Skin epidermis (tissue), 12 donors: ENCODE measurements around the gene KRTAP5-3.

Experiments
- H3K27ac ChIP-seq, 21 experiments: fragments of 200-600 bp; sonication (generic) in 11 of 21; one replicate each; pipeline ENCODE4 v1.5.0; 2020; ENCODE audit warnings: mild to moderate bottlenecking in 3 of 21, inconsistent platforms in 2 of 21, moderate library complexity in 2 of 21
- H3K4me3 ChIP-seq, 7 experiments: fragments of 200-600 bp; sonication (generic) in 2 of 7; one replicate each; pipeline ENCODE4 v1.5.0; 2020; ENCODE audit warnings: inconsistent platforms in 2 of 7, mild to moderate bottlenecking in 2 of 7, moderate library complexity in 1 of 7

The KRTAP5-3 gene

DNA sequence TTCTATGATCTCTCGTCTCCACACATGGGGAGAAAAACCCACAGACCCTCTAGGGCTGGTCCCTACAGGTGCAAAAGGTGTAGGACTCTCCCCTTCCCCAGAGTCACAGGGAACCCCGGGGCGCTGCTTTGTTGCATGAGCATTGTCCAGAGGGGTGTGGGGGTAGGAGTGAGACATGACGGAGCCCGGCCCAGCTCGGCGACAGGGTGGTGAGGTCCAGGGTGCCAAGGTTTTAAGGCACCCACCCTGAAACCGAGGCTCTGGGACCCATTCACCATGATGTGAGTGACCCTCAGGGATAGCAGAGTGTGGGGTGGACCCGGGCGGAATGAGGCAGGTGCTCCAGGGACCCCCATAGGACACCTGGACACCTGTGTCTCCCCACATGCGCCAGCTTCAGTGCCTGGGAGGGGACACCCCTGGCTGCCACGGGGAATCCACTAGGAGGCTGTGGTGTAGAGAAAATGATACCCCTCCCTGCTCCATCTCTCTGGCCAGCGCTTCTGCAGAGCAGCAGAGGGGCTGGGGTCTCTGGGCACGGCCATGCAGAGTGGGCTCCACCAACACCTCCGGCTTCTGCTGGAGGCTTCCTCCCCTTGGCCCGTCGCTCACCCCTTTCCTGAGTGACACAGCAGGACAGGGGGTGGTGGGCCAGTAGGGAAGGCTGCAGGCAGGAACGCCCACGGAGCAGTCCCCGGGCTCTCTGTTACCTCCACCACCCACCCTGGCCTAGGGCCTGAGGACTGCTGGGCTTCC lies 36.5 kb upstream of the KRTAP5-3 start:
- Histone ChIP-seq H3K4me3 (no peak overlapping the region), H3K27ac (no peak overlapping the region)

DNA sequence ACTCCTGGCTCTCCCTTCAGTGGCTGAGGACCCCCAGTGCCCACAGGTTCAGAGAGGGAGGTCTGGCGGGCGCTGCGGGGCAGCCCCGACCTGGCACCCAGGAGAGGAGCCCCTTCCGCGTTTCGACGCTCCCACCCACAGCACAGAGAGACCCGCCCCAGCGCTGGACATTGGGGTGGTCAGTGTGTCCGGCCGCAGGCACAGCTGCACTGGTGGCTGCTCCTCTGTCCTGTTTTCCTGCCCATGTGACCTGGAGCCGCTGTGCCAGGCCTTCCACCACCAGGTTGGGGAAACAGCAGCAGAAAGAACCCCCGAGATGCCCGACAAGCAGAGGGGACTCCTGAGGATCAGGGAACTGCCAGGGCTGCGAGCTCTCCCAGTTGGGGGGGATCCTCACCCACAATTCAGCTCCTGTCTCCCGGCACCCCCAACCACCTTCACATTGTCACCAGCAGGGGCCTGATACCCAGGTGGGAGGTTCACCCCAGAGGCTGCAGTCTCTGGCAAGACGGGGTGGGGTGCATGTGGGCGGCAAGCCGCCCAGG lies 35.0 kb upstream of the KRTAP5-3 start:
- no peak overlapping the region for H3K27ac ChIP-seq
- no peak overlapping the region for H3K4me3 ChIP-seq

DNA sequence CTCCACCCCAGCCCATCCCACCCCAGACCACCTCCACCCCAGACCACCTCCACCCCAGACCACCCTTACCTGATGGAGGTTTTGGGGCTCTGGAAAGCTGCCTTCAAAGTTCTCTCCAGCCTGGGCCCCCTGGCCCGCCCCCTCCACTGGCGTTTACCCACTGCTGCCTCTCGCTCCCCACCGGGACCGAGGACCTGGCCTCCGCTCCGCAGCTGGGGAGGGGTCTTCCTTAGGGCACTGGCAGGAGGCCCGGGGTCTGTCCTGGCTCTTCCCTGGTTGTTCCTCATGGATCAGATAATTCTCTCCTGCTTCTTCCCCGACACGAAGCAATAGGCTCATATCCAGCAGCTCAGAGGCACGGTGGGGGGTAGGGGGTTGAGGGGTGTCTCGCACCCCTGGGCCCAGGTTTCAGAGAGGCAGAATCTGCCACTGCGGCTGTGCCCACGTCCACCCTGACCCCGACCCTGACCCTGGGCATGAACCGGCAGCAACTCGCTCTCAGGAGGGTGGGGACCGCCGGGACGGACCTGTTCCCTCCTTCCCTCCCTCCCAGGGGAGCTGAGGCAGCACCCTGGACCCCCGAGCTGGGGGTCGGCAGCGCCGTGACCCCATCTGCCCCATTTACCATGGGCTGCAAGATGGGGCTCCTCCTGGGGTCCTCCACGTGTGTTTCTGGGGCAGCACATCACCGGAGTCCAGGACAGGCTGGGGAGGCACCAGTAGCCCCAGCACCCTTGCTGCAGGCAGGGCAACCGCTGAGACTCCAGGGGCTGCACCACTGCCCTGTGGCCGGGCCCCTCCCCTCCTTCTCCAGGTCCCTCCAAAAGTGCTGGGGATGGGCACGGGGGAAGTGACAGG lies 34.3 kb upstream of the KRTAP5-3 start:
- H3K27ac ChIP-seq: no peak overlapping the region
- no peak overlapping the region for H3K4me3 ChIP-seq

DNA sequence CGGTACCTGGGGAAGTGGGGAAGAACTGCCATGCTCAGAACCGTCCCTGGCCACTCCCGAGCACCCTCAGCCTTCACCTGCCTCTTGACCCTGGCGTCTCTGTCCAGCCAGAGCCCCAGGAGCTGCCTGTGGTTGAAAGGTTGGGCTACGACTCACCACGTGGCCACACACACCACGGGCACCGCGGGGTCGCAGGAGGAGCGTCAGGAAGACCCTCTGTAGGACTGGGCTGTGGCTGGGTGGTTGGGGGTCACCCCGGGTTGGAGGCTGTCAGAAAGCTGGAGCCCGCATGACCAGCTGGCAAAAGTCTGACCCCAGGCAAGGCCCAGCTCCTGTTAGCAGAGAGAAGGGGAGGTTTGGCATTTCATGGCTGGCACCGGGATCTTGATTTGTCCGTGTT lies 32.8 kb upstream of the KRTAP5-3 start:
- Histone ChIP-seq H3K4me3 (no peak overlapping the region), H3K27ac (no peak overlapping the region)

DNA sequence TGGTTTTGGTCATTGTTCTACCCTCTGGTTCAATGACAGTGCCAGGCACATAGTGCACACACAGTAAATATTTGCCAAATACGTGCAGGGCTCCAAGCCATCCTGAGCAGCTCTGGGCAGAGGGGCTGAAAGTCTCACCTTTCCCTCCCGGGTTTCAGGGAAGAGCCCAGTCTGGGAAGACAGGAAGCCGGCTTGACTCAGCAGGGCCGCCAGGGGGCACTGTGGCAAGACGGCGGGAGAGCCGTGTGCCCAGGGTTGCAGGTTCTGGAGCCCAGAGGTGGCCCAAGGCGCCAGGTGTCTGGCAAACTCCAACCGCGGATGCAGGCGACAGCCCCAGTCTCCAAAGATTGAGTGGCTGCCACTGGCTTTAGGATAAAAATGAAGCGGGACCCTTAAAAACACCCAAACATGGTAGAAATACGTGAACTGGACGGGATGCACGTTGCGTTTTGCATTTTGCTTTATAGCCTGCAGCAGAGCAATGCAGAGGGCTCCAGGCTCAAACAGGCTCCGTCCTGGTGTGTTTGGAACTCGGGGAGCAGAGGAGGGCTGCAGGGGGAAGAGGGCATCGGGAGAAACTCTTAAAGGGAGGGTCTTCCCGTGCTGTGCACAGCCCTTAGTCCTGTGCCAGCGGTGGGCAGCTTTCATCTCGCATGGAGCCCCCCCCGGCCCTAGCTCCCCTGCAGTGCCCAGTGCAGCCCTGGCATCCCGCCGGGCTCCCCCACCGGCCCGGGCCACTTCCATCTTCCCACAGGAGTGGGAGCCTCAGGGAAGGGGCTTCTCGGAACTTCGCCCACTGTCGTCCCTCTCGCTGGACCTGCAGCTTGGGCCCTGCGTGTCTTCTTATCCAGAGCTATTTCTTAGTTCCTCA lies 32.0 kb upstream of the KRTAP5-3 start:
- H3K27ac ChIP-seq: no peak overlapping the region

DNA sequence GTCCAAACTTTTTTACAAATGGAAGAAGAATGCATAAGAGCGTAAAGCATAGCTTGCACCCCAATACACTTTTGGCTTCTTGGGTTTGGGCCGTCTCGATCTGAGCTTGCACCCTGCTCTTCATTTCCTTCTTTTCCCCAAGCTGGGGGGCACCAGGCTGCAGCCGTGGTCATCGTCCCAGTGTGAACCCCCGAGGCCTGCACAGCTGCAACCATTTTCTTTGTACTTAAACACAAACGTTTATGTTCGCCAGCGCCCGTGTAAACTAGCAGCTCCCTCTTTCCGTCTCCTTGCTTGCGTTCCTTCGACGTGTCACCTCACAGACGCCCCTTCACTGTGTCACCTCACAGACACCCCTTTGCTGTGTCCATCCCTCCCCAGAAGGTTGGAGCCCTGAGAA lies 31.4 kb upstream of the KRTAP5-3 start:
- H3K27ac ChIP-seq: no peak overlapping the region
- H3K4me3 ChIP-seq: no peak overlapping the region

More for the DNA sequence above, 32.0 kb upstream of the KRTAP5-3 start:
- no peak overlapping the region for H3K4me3 ChIP-seq

DNA sequence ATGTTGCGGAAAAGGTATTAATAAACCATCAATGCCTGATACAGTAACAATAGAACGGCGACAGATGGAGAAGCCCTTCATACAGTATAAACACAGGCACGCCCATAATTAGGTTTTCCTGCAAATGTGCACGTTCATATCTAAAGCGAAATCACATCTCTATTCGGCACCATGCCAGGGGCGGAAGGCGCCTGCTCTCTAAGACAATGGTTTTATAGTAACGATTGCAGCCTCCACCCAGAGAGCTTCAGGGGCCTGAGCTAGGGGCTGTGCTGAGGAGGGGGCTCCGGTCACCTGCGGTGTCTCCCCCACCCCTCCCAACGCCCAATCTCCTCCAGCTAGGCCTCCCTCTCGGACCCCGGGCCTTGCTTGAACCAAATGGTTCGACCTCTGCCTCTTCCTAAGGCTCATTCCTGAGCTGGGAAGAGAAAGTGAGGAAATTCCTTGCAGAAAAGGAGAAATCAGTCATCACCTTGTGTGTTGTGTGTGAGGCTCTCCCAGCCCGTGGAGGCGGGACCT lies 30.9 kb upstream of the KRTAP5-3 start:
- Histone ChIP-seq H3K27ac (no peak overlapping the region), H3K4me3 (no peak overlapping the region)

DNA sequence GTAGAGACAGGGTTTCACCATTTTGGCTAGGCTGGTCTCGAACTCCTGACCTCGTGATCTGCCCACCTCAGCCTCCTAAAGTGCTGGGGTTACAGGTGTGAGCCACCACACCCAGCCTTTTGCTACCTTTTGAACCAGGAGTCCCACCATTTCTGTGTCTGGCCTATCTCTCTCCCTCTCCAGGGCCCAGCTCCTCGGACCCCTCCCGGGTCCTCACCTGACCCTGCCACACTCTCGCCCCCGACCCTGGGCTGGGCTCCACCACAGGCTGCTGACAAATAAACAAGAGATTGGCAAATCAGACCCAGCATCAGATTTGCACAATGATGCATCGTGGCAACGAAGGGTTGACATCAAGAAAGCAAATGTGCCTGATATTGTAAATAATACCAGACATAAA lies 30.1 kb upstream of the KRTAP5-3 start:
- H3K27ac ChIP-seq: no peak overlapping the region

DNA sequence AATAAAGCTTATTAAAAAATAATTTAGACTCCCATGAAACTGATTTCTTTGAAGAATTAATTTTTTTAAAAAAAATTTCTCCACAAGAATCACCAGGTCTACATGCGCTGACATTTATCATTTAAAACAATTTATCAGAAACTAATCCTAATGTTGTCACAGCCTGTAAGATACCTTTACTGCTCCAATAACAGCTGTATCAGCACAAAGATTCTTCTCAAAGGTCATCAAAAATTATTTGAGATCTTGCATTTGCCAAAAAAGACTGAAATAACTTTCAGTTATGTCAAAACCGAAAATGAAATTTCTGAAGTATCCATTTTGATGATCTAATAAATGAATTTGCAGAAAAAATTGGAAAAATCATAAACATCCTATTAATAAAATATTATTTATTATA lies 29.4 kb upstream of the KRTAP5-3 start:
- no peak overlapping the region for H3K27ac ChIP-seq
- no peak overlapping the region for H3K4me3 ChIP-seq

More for the DNA sequence above, 30.1 kb upstream of the KRTAP5-3 start:
- no peak overlapping the region for H3K4me3 ChIP-seq

DNA sequence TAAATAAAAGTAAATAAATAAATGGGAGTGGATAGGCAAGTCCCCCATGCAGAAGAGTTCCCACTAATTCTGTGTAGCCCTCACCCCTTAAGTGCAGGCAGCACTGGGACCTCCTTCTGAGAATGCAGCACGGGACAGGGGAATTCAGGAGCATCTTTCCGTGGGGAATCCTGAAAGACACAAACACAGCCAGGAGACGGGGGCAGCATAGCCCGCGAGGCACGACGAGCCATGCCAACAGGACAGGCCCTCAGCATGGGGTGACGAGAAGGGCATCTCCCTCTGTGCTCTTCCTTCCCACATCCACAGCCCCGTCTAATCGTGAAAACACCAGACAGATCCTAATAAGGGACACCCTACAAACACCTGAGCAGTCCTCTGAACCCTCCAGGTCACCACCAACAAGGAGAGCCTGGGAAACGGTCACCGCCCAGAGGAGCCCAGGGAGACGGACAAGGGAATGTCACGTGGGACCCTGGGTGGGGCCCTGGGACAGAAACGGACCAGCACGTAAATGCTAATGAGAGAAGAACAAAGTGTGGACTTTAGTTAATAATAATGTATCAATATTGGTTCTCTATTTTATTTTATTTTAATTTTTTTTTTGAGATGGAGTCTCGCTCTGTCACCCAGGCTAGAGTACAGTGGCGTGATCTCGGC lies 28.2 kb upstream of the KRTAP5-3 start:
- no peak overlapping the region for H3K27ac ChIP-seq
- no peak overlapping the region for H3K4me3 ChIP-seq

DNA sequence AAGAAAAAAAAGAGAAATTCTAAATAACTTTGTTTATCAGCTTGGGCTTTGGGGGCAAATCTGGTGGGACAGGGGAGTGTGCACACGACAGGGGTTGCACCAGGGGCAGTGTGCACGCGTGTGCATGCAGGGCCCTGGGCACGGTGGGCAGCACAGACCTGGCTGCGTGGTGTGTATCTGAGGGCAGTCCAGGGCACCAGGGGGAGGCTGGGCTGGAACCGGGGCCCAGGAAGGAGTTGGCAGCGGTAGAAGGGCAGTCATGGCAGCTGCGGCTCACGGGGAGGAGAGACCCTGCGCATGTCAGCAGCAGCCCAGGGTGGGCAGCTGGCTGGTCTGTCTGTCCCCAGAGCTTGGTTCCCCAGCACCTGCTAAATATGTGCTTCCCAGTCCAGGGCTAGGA lies 25.6 kb upstream of the KRTAP5-3 start:
- Histone ChIP-seq H3K27ac (no peak overlapping the region), H3K4me3 (no peak overlapping the region)

DNA sequence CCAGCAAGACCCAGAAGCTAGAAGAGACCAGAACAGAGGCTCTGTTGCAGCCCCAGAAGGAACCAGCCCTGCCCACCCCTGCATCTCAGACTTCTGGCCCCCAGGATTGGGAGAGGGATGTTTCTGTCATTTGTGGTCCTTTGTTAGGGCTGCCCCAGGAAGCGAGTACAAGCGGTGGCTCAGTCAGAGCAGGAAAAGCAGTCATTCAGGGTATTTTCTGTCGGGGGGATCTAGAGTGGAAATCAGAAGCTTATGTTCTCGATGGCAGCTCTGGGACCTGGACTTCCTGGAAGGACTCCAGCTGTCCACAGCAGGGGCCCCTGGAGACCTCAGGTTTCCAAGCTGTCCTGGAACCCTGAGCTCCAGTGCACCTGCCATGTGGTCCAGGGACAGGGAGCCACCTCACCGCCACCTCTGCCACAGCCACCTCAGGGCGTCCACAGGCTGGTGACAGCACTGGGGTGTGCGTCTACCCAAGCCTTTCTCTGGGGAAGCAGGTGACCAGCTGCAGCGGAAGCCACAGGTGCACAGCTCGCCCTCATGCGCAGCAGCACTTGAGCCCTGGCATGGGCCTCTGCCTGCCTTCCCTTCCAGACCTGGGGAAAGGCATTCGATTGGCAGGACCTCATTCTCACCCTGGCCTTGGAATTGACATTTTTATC lies 23.9 kb upstream of the KRTAP5-3 start:
- H3K27ac ChIP-seq: no peak overlapping the region

DNA sequence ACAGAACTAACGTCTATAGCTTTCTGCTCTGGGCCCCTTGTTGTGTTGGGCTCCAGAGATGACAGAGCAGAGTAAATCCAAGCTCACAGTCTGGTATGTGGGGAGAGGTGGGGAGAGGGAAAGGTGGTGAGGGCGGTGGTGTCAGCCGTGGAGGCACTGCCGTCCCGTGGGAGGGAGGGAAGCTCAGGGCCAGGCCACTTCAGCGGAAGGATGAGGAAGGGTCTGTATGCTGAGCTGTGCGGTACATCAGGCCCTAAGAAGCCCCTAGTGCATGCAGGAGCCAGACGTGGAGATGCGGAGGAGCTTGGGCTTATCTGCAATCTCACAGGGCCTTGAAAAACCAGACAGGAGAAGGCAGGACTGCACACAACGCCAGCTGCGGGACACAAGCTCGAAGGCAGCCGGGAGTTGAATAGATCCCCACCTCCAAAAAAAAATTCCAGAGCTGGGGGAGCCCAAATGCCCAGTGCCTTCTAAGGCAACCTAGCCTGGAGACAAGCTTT lies 22.9 kb upstream of the KRTAP5-3 start:
- H3K27ac ChIP-seq: no peak overlapping the region
- no peak overlapping the region for H3K4me3 ChIP-seq

More for the DNA sequence above, 23.9 kb upstream of the KRTAP5-3 start:
- no peak overlapping the region for H3K4me3 ChIP-seq

DNA sequence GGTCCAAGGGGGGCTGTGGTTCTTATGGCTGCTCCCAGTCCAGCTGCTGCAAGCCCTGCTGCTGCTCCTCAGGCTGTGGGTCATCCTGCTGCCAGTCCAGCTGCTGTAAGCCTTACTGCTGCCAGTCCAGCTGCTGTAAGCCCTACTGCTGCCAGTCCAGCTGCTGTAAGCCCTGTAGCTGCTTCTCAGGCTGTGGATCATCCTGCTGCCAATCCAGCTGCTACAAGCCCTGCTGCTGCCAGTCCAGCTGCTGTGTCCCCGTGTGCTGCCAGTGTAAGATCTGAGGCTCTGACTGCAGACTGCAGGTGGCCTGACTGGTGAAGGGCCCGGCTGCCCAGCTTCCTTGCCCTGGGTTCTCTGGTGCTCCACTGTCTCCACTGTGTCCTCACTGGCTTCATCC lies 22.0 kb upstream of the KRTAP5-3 start:
- no peak overlapping the region for H3K4me3 ChIP-seq

DNA sequence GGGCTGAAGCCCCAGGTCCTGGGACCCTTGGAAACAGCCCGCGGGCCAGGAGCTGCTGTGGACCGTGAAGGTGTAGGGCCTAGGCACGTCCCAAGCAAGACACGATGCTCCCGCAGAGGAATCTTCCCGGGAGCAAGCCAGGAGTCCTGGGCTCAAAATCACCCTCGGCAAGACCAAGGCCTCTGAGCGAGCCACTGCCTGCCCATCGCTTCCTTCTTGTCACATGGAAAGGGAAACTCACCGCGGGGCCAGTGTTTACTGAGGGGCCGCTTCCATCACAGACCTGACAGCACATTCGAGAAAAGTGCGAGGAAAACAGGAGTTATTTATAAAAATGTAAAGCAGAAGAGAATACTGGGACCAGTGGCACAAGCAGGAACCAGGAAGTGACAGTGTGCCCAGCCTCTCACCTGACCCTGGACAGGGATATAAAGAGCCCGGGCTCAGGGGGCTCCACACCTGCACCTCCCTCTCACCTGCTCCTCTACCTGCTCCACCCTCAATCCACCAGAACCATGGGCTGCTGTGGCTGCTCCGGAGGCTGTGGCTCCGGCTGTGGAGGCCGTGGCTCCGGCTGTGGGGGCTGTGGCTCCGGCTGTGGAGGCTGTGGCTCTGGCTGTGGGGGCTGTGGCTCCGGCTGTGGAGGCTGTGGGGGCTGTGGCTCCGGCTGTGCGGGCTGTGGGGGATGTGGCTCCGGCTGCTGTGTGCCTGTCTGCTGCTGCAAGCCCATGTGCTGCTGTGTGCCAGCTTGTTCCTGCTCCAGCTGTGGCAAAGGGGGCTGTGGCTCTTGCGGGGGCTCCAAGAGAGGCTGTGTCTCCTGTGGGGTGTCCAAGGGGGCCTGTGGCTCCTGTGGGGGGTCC lies 21.3 kb upstream of the KRTAP5-3 start, which contains the start of gene KRTAP5-5:
TSS of gene KRTAP5-5 (plus strand) at position 450 of the 860 bp plus-strand sequence. CDS start at position 516, 66 bp downstream.
- no peak within 1 kb of the TSS for H3K4me3 ChIP-seq
- no peak within 1 kb of the TSS for H3K27ac ChIP-seq

More for the DNA sequence above, 22.0 kb upstream of the KRTAP5-3 start:
- H3K27ac ChIP-seq: no peak overlapping the region

DNA sequence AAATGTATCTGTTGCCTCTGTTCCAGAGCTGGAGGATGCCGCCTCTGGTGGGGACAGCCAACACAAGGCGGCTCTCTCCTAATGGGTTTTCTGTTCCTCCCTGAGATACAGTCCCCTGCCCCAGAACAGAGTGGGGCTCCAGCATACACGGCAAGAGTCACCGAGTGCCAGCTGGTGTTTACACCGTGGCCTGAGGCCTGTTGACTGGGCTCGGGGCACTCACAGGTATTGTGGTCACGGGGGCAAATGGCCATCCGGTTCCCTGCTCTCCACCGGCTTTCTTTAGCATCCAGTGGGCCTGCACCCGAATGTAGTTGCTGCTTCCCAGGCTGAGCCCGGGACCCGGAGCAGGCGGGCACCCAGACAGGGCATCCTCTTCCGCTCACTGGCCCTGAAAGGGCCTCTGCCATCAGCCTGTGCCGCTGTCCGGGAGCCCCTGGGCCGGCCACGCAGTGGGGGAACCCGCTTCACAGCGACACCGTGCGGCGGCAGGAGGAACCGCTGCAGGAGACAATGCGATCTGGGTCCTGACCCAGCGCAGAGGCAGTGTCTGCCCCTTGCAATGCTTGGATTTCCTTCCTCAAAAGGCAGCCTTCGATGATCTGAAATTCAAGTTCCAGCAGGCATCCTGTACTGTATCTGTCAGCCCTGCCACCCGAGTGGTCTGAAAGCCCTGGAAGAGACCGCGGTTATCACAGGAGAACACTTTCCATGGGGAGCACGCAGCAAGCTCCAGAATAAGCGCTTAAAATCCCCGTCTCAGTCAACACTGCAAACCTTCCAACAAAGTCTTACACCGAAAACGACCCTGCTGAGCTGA lies 20.5 kb upstream of the KRTAP5-3 start:
- Histone ChIP-seq H3K27ac (no peak overlapping the region), H3K4me3 (no peak overlapping the region)
